HG02759 (cell line): ENCODE data around the gene TNPO2.

Experiments
- ATAC-seq: cut with Tn5 transposase; IDR thresholded peaks from one replicate; pipeline ENCODE4 v1.9.1; 2021; ENCODE audit warnings: mild to moderate bottlenecking, moderate library complexity; ENCODE audit not compliant: unreplicated experiment

The TNPO2 gene

DNA sequence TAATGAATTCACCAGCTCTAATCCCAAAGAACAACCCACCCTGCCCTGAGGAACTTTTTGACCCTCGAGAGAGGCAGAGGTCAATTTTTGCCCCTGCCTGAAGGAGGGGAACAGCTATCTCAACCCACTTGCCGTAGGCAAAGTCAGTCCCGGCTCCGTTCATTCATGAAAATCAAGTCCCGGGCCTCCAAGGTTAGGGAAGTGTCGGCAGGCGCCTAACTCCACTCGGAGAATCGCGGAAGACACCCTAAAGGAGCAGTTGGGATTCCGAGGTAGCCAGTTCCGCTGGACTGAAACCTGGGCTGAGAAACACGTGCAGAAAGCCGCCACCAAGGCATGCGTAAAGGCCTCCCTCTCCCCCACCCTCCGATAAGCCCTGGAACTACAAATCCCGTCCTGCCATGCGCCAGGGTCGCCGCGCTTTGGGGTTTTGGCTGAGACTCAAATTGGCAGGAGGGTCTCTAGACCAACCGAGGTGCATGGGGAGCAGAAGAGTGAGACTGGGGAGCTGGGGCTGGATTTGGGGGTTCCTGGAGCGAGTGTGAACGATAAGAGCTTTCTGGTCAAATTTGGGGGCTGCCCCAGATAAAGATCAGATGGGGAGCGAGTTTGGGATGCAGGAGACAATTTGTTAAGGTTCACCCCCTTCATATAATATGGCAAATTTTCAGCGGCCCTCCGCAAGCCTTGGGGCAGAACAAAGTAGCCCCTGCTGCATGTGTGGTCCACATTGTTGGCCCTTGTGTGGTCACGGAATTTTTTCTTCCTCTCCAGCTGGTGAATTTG, at the start of gene TNPO2:
TNPO2 (minus strand) TSS at position 292 of the 786 bp plus-strand sequence. CDS start 2,955 bp downstream, outside the sequence.
- peak; percentile 31 for ATAC-seq

DNA sequence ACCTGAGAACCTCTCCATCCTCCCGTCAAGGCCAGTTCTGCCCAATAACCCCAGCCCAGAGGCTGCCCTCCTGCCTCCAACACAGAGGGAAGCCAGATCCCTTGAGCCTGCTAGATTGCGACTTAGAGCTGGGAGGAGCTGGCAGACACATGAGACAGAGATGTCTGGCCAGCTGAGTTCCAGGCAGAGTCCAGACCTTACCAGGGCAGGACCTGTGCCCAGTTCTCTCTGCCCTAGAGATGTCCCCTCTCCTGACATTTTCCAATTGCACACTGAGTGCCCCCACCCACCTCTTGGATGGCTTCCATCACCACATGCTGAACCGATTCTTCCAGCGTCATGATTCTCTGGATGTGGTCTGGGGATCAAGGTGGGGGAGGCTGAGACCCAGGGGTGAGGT, 48.6 kb upstream of the TNPO2 start:
- no peak for ATAC-seq

DNA sequence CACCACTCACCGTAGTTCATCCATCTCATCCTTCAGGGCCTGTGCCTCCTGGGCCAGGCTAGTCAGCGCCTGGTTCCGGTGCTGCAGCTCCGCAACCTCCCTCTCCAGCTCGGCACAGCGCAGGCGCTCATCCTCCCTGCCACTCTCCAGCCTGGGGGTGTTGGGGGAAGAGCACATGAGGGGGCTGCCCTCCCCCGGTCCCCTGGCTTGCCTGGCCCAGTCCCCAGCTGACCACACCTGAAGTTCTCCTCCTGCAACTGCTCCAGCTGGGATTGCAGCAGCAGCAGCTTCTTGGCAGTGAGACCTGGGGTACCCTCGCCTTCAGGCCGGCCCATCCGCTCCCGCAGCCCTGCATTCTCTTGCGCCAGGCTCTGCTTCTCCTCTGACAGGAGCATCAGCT, 47.2 kb upstream of the TNPO2 start:
- no peak for ATAC-seq

DNA sequence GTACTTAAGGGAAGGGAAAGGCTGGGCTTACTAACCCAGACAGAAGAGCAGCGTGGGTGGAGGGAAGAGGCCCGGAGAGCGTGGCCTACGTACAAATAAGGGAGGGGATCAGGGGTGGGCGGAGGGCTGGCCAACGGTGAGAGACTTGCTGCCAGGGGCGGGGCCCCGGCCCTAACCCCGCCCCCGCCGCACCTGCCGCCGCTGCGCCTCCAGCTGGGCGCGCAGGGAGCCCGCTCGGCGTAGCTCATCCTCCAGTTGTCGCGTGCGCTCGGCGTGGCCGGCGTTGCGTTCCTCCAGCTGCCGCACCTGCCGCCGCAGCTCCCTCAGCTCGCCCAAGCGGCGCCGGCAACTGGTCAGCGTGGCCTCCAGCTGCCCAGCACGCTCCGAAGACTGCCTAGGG, 46.0 kb upstream of the TNPO2 start:
- no peak for ATAC-seq

DNA sequence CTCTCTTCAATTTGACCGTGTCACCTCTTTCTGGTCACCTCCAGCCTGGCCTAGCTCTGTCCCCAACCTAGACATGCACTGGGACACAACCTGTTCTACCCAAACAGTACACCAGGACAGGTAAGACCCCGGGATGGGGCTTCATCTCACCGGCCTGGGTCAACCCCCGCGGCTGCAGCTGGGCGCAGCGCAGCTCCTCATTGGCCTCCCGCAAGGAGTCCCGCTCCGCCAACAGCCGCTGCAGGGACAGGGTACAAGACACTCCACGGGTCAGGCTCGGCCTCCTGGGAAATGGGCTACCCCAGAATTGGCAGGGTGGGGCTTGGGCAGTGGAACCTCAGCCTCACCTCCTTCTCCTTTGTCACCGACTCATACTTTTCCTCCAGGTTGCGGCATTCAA, 43.9 kb upstream of the TNPO2 start:
- no peak for ATAC-seq

DNA sequence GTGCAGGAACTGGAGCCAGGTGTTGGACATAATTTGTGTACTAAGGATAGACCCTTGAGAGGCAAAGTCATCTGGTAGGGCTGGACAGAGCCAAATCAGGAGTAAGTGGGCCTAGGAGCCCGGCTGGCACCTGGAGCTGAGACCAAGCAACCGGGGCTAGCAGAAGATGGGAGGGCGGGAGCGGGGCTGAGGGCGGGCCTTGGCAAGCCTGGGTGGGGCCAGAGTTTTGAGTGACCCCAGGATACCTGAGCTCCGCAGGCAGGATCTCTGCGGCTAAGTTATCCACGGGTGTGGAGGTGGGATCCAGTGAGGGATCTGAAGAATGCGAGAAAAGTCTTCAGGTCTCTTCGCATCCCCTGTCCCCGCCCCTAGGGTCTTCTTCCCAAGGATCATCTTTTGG, 43.4 kb upstream of the TNPO2 start:
- ATAC-seq, result no peak

DNA sequence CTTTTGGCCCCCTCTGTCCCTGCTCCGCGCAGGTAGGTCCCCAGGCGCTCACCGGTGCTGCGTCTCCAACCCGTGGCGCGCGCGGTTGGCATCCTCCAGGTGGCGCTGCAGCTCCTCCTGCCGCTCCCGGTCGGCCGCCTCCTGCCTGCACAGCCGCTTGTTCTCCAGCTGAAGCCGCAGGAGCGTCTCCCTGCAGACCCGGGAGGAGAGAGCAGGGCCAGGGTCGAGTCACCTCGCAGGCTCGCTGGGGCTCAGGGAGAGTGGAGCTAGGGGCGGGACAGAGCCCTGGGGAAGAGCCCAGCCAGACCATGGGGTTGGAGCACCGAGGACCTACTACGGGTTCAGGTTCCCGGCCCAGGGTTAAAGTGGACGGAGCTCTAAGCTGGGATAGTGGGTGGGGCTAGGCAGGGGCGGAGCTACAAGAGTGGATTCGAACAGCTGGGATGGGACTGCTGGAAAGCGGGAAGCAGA, 42.4 kb upstream of the TNPO2 start:
- no peak for ATAC-seq

DNA sequence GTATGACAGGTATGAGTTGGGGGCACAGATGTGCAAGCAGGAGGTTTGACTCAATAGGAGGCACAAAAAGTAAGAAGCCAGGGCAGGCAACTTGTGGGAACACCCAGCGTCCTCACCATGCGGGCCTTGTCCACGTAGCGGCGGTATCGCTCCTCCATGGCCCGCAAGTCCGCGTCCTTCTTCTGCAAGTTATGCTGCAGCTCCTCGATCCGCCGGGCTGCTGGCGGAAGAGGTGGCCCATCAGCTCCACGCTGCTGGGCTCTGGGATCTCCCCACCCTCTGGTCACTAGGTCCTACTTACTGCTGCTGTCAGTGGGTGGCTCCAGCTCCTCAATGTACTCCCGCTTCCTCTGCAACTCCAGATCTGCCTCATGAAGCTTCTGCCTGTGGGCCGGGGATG, 41.0 kb upstream of the TNPO2 start:
- no peak for ATAC-seq

DNA sequence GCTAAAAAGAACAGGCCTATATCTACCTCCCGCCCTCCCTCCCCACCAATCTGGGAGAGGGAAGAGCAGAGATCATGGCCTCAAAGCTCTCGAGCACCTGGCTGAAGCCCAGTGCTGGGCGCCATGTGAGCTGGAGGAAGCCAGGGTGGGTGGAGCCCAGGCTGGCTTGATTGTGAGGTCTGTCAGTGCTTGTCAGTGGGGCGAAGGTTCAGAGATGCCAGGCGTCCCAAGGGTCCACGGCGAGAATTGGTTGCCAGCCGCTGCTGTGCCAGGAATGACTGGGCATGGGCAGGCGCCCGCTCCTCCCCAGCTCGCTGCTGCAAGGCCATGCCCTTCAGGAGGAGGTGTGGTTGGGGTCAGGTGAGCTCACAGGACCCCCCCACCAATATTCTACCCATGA, 39.4 kb upstream of the TNPO2 start:
- ATAC-seq, result no peak

DNA sequence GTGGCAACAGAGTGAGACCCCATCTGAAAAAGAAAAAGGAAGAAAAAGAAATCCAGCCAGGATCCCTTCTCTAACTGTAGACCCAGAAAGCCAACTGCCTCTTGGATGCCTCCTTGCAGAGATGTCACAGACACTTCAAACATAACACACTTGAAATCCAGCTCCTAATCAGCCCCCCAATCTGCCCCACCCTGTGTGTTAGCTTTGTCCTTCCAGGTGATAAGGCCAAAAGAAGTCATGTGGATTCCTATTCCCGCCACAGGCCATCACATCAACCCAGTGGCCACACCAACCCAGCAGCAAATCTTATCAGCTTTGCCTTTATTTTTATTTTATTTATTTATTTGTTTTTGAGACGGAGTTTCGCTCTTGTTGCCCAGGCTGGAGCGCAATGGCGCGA, 36.0 kb upstream of the TNPO2 start:
- no peak for ATAC-seq

DNA sequence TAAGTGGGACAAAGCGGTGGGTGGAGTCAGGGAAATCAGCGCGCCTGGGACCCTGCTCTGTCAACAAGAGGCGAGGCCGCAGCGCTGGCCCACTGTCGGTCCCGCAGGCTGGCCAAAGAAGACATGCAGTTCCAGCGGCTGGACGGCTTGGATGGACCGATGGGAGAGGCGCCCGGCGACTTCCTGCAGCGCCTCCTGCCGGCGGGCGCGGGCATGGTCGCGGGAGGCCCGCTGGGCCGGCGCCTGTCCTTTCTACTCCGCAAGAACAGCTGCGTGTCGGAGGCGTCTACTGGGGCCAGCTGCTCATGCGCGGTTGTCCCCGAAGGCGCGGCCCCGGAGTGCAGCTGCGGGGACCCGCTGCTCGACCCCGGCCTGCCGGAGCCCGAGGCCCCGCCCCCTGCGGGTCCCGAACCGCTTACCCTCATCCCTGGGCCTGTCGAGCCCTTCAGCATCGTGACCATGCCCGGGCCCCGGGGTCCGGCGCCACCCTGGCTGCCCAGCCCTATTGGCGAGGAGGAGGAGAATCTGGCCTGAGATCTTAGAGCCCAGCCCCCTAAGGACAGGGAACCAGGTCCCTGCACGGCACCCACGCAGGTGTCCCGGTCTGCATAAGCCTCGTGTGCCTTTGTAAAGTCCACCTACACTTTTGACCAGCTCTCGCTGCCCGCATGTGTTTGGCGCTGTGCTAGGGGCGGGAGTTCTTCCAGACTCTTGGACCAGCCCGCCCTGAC, 34.0 kb upstream of the TNPO2 start:
- ATAC-seq, result no peak

DNA sequence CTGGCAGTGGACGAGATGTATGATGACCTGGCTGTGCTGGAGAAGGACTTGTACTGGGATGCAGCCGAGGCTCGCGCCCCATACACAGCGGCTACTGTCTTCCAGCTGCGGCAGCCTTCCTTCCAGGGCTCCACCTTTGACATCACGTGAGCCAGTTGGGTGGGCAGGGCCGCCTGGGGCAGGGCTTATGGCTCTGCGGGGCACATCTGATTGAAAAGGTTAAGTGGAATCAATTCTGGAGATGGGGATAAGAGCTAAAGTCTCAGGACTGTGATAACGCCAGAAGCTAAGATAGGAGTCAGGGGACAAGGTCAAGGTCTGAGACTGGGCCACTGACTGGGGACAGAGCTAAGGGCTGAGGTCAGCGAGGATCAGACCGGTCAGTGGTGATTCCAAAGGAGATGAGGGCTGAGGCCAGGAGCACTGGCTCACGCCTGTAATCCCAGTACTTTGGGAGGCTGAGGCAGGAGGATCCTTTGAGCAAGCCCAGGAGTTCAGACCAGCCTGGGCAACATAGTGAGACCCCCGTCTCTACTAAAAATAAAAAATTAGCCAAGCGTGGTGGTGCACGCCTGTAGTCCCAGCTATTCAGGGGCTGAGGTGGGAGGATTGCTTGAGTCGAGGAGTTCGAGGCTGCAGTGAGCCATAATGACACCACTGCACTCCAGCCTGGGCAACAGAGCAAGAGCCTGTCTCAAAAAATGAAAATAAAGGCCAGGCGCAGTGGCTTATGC, 32.6 kb upstream of the TNPO2 start:
- no peak for ATAC-seq

DNA sequence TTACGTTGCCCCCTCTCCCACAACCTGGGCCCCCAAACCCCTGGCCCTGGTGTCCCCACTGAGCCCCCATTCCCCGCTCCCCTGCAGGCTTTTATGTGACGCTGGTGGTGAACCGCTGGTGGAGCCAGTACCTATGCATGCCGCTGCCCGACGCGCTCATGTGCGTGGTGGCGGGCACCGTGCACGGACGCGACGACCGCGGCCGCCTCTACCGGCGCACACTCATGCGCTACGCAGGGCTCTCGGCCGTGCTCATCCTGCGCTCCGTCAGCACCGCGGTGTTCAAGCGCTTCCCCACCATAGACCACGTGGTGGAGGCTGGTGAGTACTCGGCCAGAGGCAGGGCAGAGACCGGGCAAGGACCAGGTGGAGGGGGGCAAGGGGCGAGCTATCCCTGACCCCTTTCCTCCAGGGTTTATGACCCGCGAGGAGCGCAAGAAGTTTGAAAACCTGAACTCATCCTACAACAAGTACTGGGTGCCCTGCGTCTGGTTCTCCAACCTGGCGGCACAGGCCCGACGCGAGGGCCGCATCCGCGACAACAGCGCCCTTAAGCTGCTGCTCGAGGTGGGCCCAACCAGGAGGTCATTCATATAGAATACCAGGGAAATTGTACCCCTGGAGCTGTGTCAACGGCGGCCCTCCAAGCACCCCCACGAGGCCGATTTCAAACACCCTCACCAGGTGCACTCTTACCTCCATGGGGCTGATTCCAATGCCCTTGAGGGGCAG, 30.9 kb upstream of the TNPO2 start:
- ATAC-seq, result no peak

DNA sequence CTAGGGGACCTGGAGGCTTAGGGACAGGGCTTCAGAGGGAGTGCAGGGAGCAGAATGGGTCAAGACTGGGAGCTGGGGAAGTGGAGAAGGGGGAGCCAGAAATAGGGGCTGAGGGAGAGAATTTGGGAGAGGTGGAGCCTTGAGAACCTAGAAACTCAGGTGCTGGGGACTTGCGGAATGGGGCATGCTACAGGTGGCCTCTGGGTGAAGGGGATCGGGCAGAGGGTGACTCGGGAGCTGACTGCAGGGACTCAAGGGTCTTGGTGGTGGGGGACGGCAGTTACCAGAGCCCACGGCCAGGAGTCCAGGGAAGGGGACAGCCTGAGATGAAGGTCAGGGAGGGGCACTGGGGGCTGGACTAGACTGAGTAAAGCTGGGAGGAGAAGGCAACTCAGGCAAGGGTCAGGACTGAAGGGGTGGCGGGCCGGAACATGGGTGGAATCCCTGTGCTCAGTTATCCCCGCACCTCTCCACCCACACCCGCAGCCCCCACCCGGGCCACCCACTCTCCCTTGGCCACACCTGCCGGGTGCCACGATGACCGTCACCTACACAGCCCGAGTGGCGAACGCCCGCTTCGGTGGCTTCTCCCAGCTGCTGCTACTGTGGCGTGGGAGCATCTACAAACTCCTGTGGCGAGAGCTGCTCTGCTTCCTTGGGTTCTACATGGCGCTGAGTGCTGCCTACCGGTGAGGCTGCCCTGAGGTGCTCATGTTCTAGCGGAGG, 28.5 kb upstream of the TNPO2 start:
- no peak for ATAC-seq

DNA sequence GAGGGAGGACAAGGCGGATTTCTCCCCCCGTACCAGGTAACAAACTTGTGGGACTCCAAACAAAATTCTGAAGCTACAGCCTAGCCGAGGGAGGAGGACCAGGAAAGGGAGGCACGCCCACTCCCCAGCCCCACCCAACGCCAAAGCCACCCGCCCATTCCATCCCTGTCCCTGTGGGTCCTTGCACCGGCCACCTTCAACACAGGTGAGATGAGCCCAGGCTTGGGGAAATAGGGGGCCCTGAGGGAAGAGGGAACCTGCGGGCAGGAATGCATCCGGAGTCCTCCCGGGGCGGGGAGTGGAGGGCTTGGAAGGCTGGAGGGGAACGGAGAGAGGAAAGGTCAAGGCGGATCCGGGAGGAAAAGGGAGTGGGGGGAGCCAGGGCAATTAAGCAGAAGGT, 27.9 kb upstream of the TNPO2 start, which contains the start of gene BEST2:
BEST2 (plus strand) TSS at position 157 of the 400 bp plus-strand sequence. CDS start 802 bp downstream, outside the sequence.
- ATAC-seq, result no peak

DNA sequence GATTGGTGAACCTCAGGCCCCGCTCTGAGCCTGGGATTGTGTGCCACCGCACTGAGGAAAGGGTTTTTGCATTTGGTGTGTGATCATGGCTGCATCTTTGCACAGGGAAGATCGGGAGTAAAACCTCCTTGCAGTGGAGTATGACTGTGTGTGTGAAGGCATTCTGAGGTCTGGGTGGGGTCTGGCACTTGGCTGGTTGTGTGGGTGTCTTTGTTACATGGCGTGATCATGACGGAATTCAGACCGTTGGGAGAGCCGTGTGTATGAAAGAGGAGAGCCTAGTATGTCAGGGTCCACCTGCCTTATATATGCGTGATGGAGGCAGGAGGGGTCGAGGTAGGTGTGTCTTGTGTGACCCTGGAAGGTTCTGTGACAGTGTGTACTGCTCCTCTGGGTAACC, 27.1 kb upstream of the TNPO2 start:
- ATAC-seq, result no peak

DNA sequence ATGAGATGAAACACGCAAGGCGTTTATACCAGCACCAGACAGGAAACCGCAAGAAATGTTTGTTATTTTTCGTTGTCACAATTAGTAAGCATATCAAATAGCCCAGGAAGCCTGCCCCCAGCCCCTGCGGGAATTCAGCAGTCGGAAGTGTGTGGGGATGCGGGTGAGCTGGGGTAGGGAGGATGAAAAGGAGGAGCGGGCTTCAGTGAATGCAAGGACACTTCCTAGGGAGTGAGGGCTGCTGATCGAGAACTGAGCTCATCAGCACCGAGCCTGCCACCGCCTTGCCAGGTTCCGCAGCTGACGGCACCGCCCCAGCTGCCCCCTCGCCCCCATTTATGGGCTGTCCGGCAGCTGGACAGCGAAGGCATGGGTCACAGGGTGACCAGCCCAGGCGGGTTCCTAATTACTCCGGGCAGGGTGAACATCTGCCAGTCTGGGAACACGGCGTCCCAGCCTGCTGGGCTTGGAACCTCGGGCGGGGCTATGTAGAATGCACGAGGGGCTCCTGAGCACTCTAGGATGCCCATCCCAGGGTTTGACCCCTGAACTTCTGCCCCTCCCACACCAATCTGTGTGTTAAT, 26.3 kb upstream of the TNPO2 start:
- no peak for ATAC-seq

DNA sequence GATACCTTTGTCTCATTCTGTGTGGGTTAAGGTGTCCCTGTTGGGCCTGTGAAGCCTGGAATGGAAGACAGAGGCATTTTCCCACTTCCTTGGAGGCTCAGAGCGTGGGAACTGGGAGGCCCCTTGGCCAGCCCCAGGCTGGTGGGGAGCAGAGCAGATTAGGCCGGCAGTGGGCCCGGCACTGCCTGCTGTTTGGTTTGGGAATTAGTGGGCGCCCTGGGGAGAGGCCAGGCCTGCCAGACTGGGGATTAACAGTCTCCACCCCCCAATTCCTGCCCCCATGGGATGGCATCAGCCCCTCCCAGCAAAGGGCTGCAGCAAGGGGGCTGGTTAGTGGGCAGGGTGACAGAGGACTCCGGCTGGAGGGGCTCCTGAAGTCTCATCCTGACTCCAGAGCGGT, 24.8 kb upstream of the TNPO2 start:
- no peak for ATAC-seq

DNA sequence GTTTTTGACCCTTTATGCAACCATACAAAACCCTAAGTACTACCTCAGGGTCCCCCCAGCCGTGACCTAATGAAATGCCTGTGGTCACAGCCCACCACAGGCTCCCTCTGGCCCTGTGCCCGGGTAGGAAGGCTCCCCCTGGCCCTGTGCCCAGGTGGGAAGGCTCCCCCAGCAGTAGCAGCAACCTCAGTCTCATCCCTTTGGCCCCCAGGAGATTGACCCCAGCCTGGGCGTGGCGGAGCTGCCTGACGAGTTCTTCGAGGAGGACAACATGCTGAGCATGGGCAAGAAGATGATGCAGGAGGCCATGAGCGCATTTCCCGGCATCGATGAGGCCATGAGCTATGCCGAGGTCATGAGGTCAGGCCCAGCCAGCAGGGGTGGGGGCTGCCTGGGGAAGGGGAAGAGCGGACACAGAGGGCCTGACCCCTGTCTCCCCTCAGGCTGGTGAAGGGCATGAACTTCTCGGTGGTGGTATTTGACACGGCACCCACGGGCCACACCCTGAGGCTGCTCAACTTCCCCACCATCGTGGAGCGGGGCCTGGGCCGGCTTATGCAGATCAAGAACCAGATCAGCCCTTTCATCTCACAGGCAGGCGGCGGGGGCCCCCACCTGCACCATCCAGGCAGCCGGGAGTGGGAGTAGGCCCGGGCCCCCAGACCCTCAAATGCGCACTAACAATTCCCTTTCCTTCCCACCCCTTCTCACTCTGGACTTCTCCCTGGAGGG, 21.6 kb upstream of the TNPO2 start:
- no peak for ATAC-seq
